GM18526 (cell line): ENCODE results near the gene CCDC201.

Experiments
- POLR2A ChIP-seq: IDR thresholded peaks from 3 replicates; pipeline ENCODE4 v1.6.1; 2011; ENCODE audit not compliant: insufficient read length; ENCODE audit errors: extremely low read depth

Gene CCDC201

GRCh38 chr7:45902820-45903219 lies 29.9 kb upstream of the CCDC201 start:
- TF ChIP-seq POLR2A: no peak

- no peak for TF ChIP-seq POLR2A
Observed at GRCh38 chr7:45901566-45901965, 28.7 kb upstream of the CCDC201 start.

GRCh38 chr7:45898222-45898621 lies 25.3 kb upstream of the CCDC201 start:
- no peak for TF ChIP-seq POLR2A

GRCh38 chr7:45897042-45897690 lies 24.3 kb upstream of the CCDC201 start:
- TF ChIP-seq POLR2A: no peak

- TF ChIP-seq POLR2A: no peak
Observed at GRCh38 chr7:45894665-45895062, 21.8 kb upstream of the CCDC201 start.

GRCh38 chr7:45893996-45894664 lies 21.2 kb upstream of the CCDC201 start:
- no peak for TF ChIP-seq POLR2A

GRCh38 chr7:45893374-45893995 lies 20.6 kb upstream of the CCDC201 start:
- no peak for TF ChIP-seq POLR2A

- no peak for TF ChIP-seq POLR2A
Observed at GRCh38 chr7:45892407-45893035, 19.6 kb upstream of the CCDC201 start.

GRCh38 chr7:45891462-45892402 lies 18.9 kb upstream of the CCDC201 start:
- no peak for TF ChIP-seq POLR2A

GRCh38 chr7:45890902-45891461 lies 18.1 kb upstream of the CCDC201 start:
- no peak for TF ChIP-seq POLR2A

GRCh38 chr7:45890125-45890901 lies 17.4 kb upstream of the CCDC201 start:
- no peak for TF ChIP-seq POLR2A

- TF ChIP-seq POLR2A: no peak
Observed at GRCh38 chr7:45889367-45890067, 16.6 kb upstream of the CCDC201 start.

- TF ChIP-seq POLR2A: no peak
Observed at GRCh38 chr7:45888993-45889366, 16.1 kb upstream of the CCDC201 start.

GRCh38 chr7:45888185-45888992 lies 15.5 kb upstream of the CCDC201 start, which contains the start of gene IGFBP1:
TSS of gene IGFBP1 (plus strand) at chr7:45888488. CDS start at chr7:45888653, 165 bp downstream.
- TF ChIP-seq POLR2A: no peak
